HepG2 (cell line): ENCODE results near the gene CBL. TPM values are rescaled to one million over a fixed set of nuclear protein-coding genes. Genes with fewer than 3 reads are reported as not detected.
A peak's percentile ranks its signal among the peaks of the same experiment; 100 is the strongest.

Experiments used
- ATAC-seq: fragments of 200-7000 bp; cut with Tn5 transposase; 3 replicates; pipeline ENCODE4 v1.9.1; 2020; ENCODE audit warnings: mild to moderate bottlenecking, moderate library complexity
- BruUV-seq: library from RNA; stranded (reverse); fragments of 400-500 nt; replicated peaks from 2 replicates; lab custom pipeline; 2021; lab: Mats Ljungman, UMichigan
- CTCF ChIA-PET: fragments of 300-600 bp; formaldehyde crosslinking; extraction: SDS; loops from one replicate; lab custom pipeline; 2021; ENCODE audit warnings: low total read pairs, inconsistent platforms, low intra/inter-chr PET ratio; lab: Yijun Ruan, JAX
- POLR2A ChIA-PET: fragments of 350-600 bp; sonication (Branson Sonifier 250); formaldehyde crosslinking; loops from one replicate; lab custom pipeline; 2020; ENCODE audit warnings: antibody characterized with exemption, inconsistent platforms; lab: Yijun Ruan, JAX
- DNase-seq: peaks from one replicate; pipeline ENCODE4 v3.0.0-alpha.2; 2015; ENCODE audit warnings: low spot score
- FAIRE-seq: peaks from 3 replicates; lab custom pipeline; 2011; peaks lifted over from hg19 to GRCh38; lab: Jason Lieb, UNC
- H2AFZ ChIP-seq: one replicate; pipeline ENCODE4 v1.6.1; 2011; ENCODE audit warnings: low read length, inconsistent platforms
- H3K27ac ChIP-seq: fragments of 300-600 bp; 3 replicates; pipeline ENCODE4 v1.8.0; 2011; ENCODE audit warnings: mixed run types, mild to moderate bottlenecking, mixed read lengths, low read length, inconsistent platforms; ENCODE audit not compliant: insufficient read depth; ENCODE audit errors: extremely low read length
- H3K27me3 ChIP-seq, 2 experiments: fragments of 200-600 bp in 1 of 2; 2 replicates in 1 of 2; 3 replicates in 1 of 2; pipeline versions ENCODE4 v1.6.0 to v1.8.0; 2011; ENCODE audit warnings: low read length in 2 of 2, mild to moderate bottlenecking in 2 of 2, moderate library complexity in 2 of 2, inconsistent platforms in 1 of 2; ENCODE audit not compliant: insufficient read depth in 2 of 2, control insufficient read depth in 1 of 2
- H3K36me3 ChIP-seq, 2 experiments: fragments of 200-600 bp in 1 of 2; replicated peaks in 1 of 2; 2 replicates in 1 of 2; 3 replicates in 1 of 2; pipeline versions ENCODE4 v1.5.1 to v1.8.0; 2011; ENCODE audit warnings: low read length in 2 of 2, inconsistent platforms in 1 of 2; ENCODE audit not compliant: insufficient read depth in 2 of 2, control insufficient read depth in 1 of 2
- H3K4me1 ChIP-seq: 2 replicates; pipeline ENCODE4 v1.5.1; 2012; ENCODE audit warnings: low read length, inconsistent platforms; ENCODE audit not compliant: insufficient read depth
- H3K4me2 ChIP-seq: 2 replicates; pipeline ENCODE4 v1.6.0; 2011; ENCODE audit warnings: low read depth, low read length, inconsistent platforms
- H3K4me3 ChIP-seq, 3 experiments: fragments of 200-600 bp in 1 of 3; sonication (generic), shearing (Covaris generic) in 1 of 3; replicated peaks in 1 of 3; 2 replicates each; pipeline ENCODE4 v1.5.1; 2011 to 2016; ENCODE audit warnings: low read length in 3 of 3, inconsistent platforms in 2 of 3, low read depth in 2 of 3, mild to moderate bottlenecking in 2 of 3, control low read depth in 1 of 3, mixed read lengths in 1 of 3; ENCODE audit not compliant: insufficient read depth in 1 of 3
- H3K79me2 ChIP-seq: one replicate; pipeline ENCODE4 v1.6.1; 2011; ENCODE audit warnings: low read length, inconsistent platforms; ENCODE audit not compliant: insufficient read depth
- H3K9ac ChIP-seq: 2 replicates; pipeline ENCODE4 v1.6.0; 2011; ENCODE audit warnings: mild to moderate bottlenecking, low read depth, low read length, inconsistent platforms; ENCODE audit not compliant: insufficient read depth
- H3K9me3 ChIP-seq: 2 replicates; pipeline ENCODE4 v1.5.1; 2012; ENCODE audit warnings: mild to moderate bottlenecking, low read length
- H4K20me1 ChIP-seq: 2 replicates; pipeline ENCODE4 v1.6.0; 2011; ENCODE audit warnings: inconsistent platforms, mild to moderate bottlenecking, low read length, moderate library complexity; ENCODE audit not compliant: insufficient read depth
- ARID3A ChIP-seq: IDR thresholded peaks from 2 replicates; pipeline ENCODE4 v1.6.1; 2012; ENCODE audit warnings: low read depth, low read length, improper control_type of control experiment
- ASH2L ChIP-seq: fragments of 300-600, 200-600 bp; sonication (generic); IDR thresholded peaks from 2 replicates; pipeline ENCODE4 v1.7.0; 2017; ENCODE audit warnings: low read depth, mild to moderate bottlenecking, moderate library complexity, mixed read lengths, low read length; ENCODE audit not compliant: insufficient read length
- CBFB ChIP-seq: sonication (generic); formaldehyde crosslinking; IDR thresholded peaks from 2 replicates; pipeline ENCODE4 v1.4.0; 2020; ENCODE audit warnings: missing genetic modification reagents
- CHD4 ChIP-seq: fragments of 200-600 bp; sonication (generic); IDR thresholded peaks from 2 replicates; pipeline ENCODE4 v1.7.0; 2017; ENCODE audit warnings: mild to moderate bottlenecking, low read length, borderline replicate concordance
- EZH2 ChIP-seq: conservative IDR thresholded peaks from 2 replicates; pipeline ENCODE4 v1.6.1; 2012; ENCODE audit warnings: mild to moderate bottlenecking, low read depth, low read length, moderate library complexity
- HDAC2 ChIP-seq: sonication (generic); formaldehyde crosslinking; IDR thresholded peaks from 2 replicates; pipeline ENCODE4 v1.4.0; 2020; ENCODE audit warnings: missing genetic modification reagents
- KLF16 ChIP-seq, 2 experiments: sonication (generic) in 1 of 2; formaldehyde crosslinking in 1 of 2; IDR thresholded peaks; 2 replicates each; pipeline versions ENCODE4 v1.6.1 to v1.8.0; 2016 to 2023; ENCODE audit warnings: missing genetic modification reagents in 2 of 2, missing compliant biosample characterization in 1 of 2
- NFATC3 ChIP-seq: sonication (generic); formaldehyde crosslinking; IDR thresholded peaks from 2 replicates; pipeline ENCODE4 v1.5.1; 2020; ENCODE audit warnings: mild to moderate bottlenecking, missing genetic modification reagents
- RCOR2 ChIP-seq: IDR thresholded peaks from 2 replicates; pipeline ENCODE4 v1.6.1; 2016; ENCODE audit warnings: missing biosample characterization, missing genetic modification reagents
- TEAD3 ChIP-seq: optimal IDR thresholded peaks from 2 replicates; pipeline ENCODE3; 2016; ENCODE audit warnings: borderline replicate concordance
- XRCC5 ChIP-seq: fragments of 200-400 bp; formaldehyde crosslinking; optimal IDR thresholded peaks from 2 replicates; pipeline ENCODE3; 2017; ENCODE audit warnings: mild to moderate bottlenecking, low read length
- ZFP41 ChIP-seq: sonication (generic); formaldehyde crosslinking; IDR thresholded peaks from 2 replicates; pipeline ENCODE4 v1.4.0; 2020; ENCODE audit warnings: mild to moderate bottlenecking, missing genetic modification reagents, borderline replicate concordance
- ZMYM3 ChIP-seq: sonication (generic); formaldehyde crosslinking; IDR thresholded peaks from 2 replicates; pipeline ENCODE4 v1.5.1; 2020; ENCODE audit warnings: mild to moderate bottlenecking, missing genetic modification reagents
- ZNF761 ChIP-seq: sonication (generic); formaldehyde crosslinking; conservative IDR thresholded peaks from 2 replicates; pipeline ENCODE4 v1.4.0; 2020; ENCODE audit warnings: mild to moderate bottlenecking, missing genetic modification reagents
- WGBS: methylation state at CpG from one replicate; pipeline ENCODE4 v1.1.6; 2017; ENCODE audit warnings: low lambda C conversion rate; 5-methylcytosine and 5-hydroxymethylcytosine counted together
- in situ Hi-C: cut with HindIII; loops from 2 replicates; pipeline ENCODE4 v1.10.0; 2017; ENCODE audit warnings: low pct_unique_long_range_greater_than_20kb; ENCODE audit not compliant: extremely low pct_ligation_motif_present
- intact Hi-C: fragments of 100-400 bp; cut with micrococcal nuclease; formaldehyde crosslinking; loops from one replicate; pipeline ENCODE4 v1.10.0; 2022; ENCODE audit not compliant: unreplicated experiment
- polyA plus RNA-seq, 8 experiments: library from polyadenylated mRNA; depleted of rRNA in 3 of 8; stranded (reverse) in 7 of 8; unstranded in 1 of 8; fragments of >200 nt; fragmentation: Illumina TruSeq in 4 of 8; extraction: Trizol in 4 of 8; gene quantifications; 2 replicates each; pipeline versions ENCODE4 v1.2.1 to v1.2.3, GENCODE V29; 2011 to 2016; ENCODE audit warnings: low read depth in 4 of 8, missing spikeins in 1 of 8, mixed read lengths in 1 of 8; ENCODE audit not compliant: insufficient read depth in 1 of 8
- total RNA-seq, 5 experiments: library from RNA; depleted of rRNA; stranded (reverse); fragments of >200 nt; fragmentation: Illumina TruSeq; extraction: Trizol; gene quantifications; 2 replicates each; pipeline ENCODE4 v1.2.3, GENCODE V29; 2016; ENCODE audit warnings: low read depth in 1 of 5
- TF ChIP-seq, protein P1 (sequence below): sonication (generic); formaldehyde crosslinking; IDR thresholded peaks from 2 replicates; pipeline ENCODE4 v1.4.0; 2020; ENCODE audit warnings: missing genetic modification reagents
- TF ChIP-seq, protein P2 (sequence below): IDR thresholded peaks from 2 replicates; pipeline ENCODE4 v1.6.1; 2016
- TF ChIP-seq, protein P3 (sequence below): sonication (generic); formaldehyde crosslinking; IDR thresholded peaks from 2 replicates; pipeline ENCODE4 v1.5.0; 2020; ENCODE audit warnings: mild to moderate bottlenecking, missing genetic modification reagents, moderate library complexity

CBL gene
- total and polyA plus RNA-seq, 2 of the 13 experiments (the other 11 are each of a cell fraction or from before 2014, with no cell fraction given) = 6.6 to 7.4 TPM

- TF ChIP-seq, protein P1, sequence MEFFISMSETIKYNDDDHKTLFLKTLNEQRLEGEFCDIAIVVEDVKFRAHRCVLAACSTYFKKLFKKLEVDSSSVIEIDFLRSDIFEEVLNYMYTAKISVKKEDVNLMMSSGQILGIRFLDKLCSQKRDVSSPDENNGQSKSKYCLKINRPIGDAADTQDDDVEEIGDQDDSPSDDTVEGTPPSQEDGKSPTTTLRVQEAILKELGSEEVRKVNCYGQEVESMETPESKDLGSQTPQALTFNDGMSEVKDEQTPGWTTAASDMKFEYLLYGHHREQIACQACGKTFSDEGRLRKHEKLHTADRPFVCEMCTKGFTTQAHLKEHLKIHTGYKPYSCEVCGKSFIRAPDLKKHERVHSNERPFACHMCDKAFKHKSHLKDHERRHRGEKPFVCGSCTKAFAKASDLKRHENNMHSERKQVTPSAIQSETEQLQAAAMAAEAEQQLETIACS (CRISPR knock-in tag) = no peak
Observed at GRCh38 chr11:119322921-119323531, 116.9 kb downstream of the CBL start (continued).

DNA sequence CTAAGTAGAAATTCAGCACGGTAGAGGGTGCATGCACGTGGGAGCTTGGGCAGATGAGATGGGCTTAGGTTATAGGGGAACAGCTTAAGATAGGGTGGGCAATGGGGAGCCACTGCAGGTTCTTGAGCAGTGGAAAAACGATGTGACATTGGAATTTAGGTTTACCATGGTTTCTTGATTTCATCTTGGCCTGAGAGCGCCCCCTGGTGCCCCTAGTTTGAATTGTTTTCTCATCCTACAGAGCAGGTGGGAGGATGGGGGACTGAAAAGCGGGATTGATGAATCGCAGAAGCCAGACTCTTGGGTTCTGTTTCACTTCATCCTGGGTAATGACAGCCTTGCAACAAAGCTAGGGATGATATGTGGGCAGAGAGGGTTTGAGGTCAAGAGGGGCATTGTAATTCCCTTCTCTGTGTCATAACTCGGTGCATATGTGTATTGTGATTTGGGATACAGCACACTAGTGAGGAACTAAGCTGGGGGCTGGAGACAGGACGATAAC, 117.4 kb downstream of the CBL start:
- Histone ChIP-seq H3K27me3 (no peaks in the 10 kb centered on the region; a peak in 2 of 5 replicates), H3K4me2 (peak overlapping the region; percentile 42), H3K36me3 (no peaks in the 10 kb centered on the region), H3K79me2 (no peaks in the 10 kb centered on the region), H2AFZ (no peak overlapping the region), H3K27ac (no peak overlapping the region), H4K20me1 (no peaks in the 10 kb centered on the region), H3K4me1 (peaks cover 57% of the 10 kb centered on the region), H3K9ac (no peak overlapping the region), H3K9me3 (no peaks in the 10 kb centered on the region), H3K4me3 (no peak overlapping the region)
- 5% methylated on average over 8 of the region's 8 CpGs for WGBS
- in situ Hi-C loops (no loop called here), intact Hi-C loops (loop anchor here (10.0 kb wide), 1 partner anchor 119 kb away; the partner anchor contains the start of gene CBL)
- ChIA-PET POLR2A (interaction anchor here (1.5 kb wide), 1 partner anchor 52 kb away, joined by 3 read pairs; no protein-coding TSS in a partner anchor), CTCF (interaction anchor here (0.9 kb wide), 1 partner anchor 51 kb away, joined by 5 read pairs; no protein-coding TSS in a partner anchor)
- FAIRE-seq = peak; percentile 55
- 0 out of 3 replicates have a peak, but pooled peaks have one; percentile 8 for ATAC-seq
- peak; percentile 46 for DNase-seq
- BruUV-seq = no TSS peak
- TF ChIP-seq HDAC2 = peak; percentile 39; the same call in 1 of the 2 replicates
- peak; percentile 81 for TF ChIP-seq RCOR2 (CRISPR knock-in tag)
- TF ChIP-seq ZMYM3 = peak; percentile 81; the same call in 1 of the 2 replicates
- peak; percentile 5; the same call in 1 of the 2 replicates for TF ChIP-seq CHD4
- peak; percentile 70 for TF ChIP-seq TEAD3 (CRISPR knock-in tag)
- TF ChIP-seq, protein P2, sequence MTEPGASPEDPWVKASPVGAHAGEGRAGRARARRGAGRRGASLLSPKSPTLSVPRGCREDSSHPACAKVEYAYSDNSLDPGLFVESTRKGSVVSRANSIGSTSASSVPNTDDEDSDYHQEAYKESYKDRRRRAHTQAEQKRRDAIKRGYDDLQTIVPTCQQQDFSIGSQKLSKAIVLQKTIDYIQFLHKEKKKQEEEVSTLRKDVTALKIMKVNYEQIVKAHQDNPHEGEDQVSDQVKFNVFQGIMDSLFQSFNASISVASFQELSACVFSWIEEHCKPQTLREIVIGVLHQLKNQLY (CRISPR knock-in tag) = no peak
- TF ChIP-seq ZFP41 (CRISPR knock-in tag) = no peak
- no peak for TF ChIP-seq EZH2
- TF ChIP-seq ARID3A = 0 out of 2 replicates have a peak, but pooled peaks have one; percentile 10
- TF ChIP-seq CBFB (CRISPR knock-in tag) = 0 out of 2 replicates have a peak, but pooled peaks have one; percentile 22
- peak; percentile 25 for TF ChIP-seq ASH2L
- TF ChIP-seq, protein P3, sequence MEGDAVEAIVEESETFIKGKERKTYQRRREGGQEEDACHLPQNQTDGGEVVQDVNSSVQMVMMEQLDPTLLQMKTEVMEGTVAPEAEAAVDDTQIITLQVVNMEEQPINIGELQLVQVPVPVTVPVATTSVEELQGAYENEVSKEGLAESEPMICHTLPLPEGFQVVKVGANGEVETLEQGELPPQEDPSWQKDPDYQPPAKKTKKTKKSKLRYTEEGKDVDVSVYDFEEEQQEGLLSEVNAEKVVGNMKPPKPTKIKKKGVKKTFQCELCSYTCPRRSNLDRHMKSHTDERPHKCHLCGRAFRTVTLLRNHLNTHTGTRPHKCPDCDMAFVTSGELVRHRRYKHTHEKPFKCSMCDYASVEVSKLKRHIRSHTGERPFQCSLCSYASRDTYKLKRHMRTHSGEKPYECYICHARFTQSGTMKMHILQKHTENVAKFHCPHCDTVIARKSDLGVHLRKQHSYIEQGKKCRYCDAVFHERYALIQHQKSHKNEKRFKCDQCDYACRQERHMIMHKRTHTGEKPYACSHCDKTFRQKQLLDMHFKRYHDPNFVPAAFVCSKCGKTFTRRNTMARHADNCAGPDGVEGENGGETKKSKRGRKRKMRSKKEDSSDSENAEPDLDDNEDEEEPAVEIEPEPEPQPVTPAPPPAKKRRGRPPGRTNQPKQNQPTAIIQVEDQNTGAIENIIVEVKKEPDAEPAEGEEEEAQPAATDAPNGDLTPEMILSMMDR (CRISPR knock-in tag) = peak; percentile 78
- no peak for TF ChIP-seq KLF16 (CRISPR knock-in tag; IDR thresholded peaks at IDR 0.05)
- TF ChIP-seq ZNF761 (CRISPR knock-in tag) = no peak
- TF ChIP-seq NFATC3 (CRISPR knock-in tag) = no peak
- peak; percentile 67 for TF ChIP-seq XRCC5
